ENCODE measurements around the gene GADD45A.

GRCh38 chr1:67676287-67676686 lies 8.7 kb upstream of the GADD45A start:
- no peak for TF ChIP-seq POLR2A (IDR thresholded peaks at IDR 0.05; ENCODE audit: low read length)
- TF ChIP-seq CTCF (IDR thresholded peaks at IDR 0.05): no peak
- no peak for TF ChIP-seq ESRRA (IDR thresholded peaks at IDR 0.05; ENCODE audit: borderline replicate concordance, low read length)
- no peak for TF ChIP-seq CEBPB (IDR thresholded peaks at IDR 0.05)
- TF ChIP-seq MAZ (IDR thresholded peaks at IDR 0.05; ENCODE audit: borderline replicate concordance, low read depth, low read length): no peak
- no peak for TF ChIP-seq BHLHE40 (IDR thresholded peaks at IDR 0.05; ENCODE audit: low read depth, low read length)
- TF ChIP-seq REST (IDR thresholded peaks at IDR 0.05): no peak
- TF ChIP-seq ZC3H11A (IDR thresholded peaks at IDR 0.05): no peak
- TF ChIP-seq USF2 (IDR thresholded peaks at IDR 0.05): no peak

Measured in A549 (cell line).